Left lung (tissue), 10 donors: ENCODE measurements around the gene ATRNL1. TPM values are rescaled to one million over a fixed set of nuclear protein-coding genes. Genes with fewer than 3 reads are reported as not detected.
"Not testable (repeated sequence)": the region's sequence is repeated elsewhere in the genome, so short reads cannot be mapped to it uniquely, and the experiment has no call there.

Experiments
- ATAC-seq: fragments of 200-7000 bp; cut with Tn5 transposase; one replicate; pipeline ENCODE4 v1.9.1; 2020; ENCODE audit warnings: moderate library complexity
- DNase-seq, 4 donors: peaks; one replicate each; pipeline ENCODE4 v3.0.0-alpha.2; 2013 to 2020
- H3K27ac ChIP-seq, 2 donors: fragments of 200-600 bp; sonication (generic) in 1 of 2; one replicate each; pipeline versions ENCODE4 v1.5.0 to v1.8.0; 2020 to 2021
- H3K27me3 ChIP-seq, 2 donors: fragments of 200-600 bp; sonication (generic) in 1 of 2; one replicate each; pipeline versions ENCODE4 v1.5.0 to v1.8.0; 2020 to 2021
- H3K36me3 ChIP-seq, 2 donors: fragments of 200-600 bp; sonication (generic) in 1 of 2; one replicate each; pipeline versions ENCODE4 v1.5.0 to v1.8.0; 2020 to 2021
- H3K4me1 ChIP-seq, 2 donors: fragments of 200-600 bp; one replicate each; pipeline ENCODE4 v1.8.0; 2021
- H3K4me3 ChIP-seq, 2 donors: fragments of 200-600 bp; sonication (generic) in 1 of 2; one replicate each; pipeline versions ENCODE4 v1.5.0 to v1.8.0; 2020 to 2021; ENCODE audit warnings: mild to moderate bottlenecking in 1 of 2
- H3K9me3 ChIP-seq, 2 donors: fragments of 200-600 bp; sonication (generic) in 1 of 2; one replicate each; pipeline versions ENCODE4 v1.5.0 to v1.8.0; 2020 to 2021
- CTCF ChIP-seq, 2 donors: fragments of 200-600 bp; sonication (generic) in 1 of 2; IDR thresholded peaks; one replicate each; pipeline versions ENCODE4 v1.5.0 to v1.8.0; 2021; ENCODE audit warnings: antibody characterized with exemption in 2 of 2
- intact Hi-C, 2 donors: fragments of 100-400 bp; cut with DNase I; formaldehyde crosslinking; loops; one replicate each; pipeline versions ENCODE4 v1.11.2 to v1.14.2; 2022
- polyA plus RNA-seq, 6 donors: library from polyadenylated mRNA; unstranded; fragments of 120-200 nt; gene quantifications; one replicate each; pipeline ENCODE4 v1.2.1, GENCODE V29; 2013; ENCODE audit not compliant: insufficient read length in 6 of 6
- total RNA-seq, 2 donors: library from RNA; stranded (reverse); fragmentation: NEBNext Ultra II Directional; extraction: Animal tissue kit (Norgen Biotek cat#: 25700); gene quantifications; one replicate each; pipeline ENCODE4 v1.2.1, GENCODE V29; 2021
- donor health status: DM: no; HTN: yes; CAD: no.
- donor health status: DM: no; HTN: no; CAD: no.

The ATRNL1 gene
- total and polyA plus RNA-seq, 8 donors: 0.26 to 6.7 (median 5.1) TPM

GRCh38 chr10:115814542-115814941, 721.4 kb downstream of the ATRNL1 start:
- no peaks in the 10 kb centered on the region for H3K36me3 ChIP-seq
- ATAC-seq (no peak), DNase-seq (no peak)
- no peaks in the 10 kb centered on the region for H3K27me3 ChIP-seq
- no peak overlapping the region for H3K4me3 ChIP-seq
- intact Hi-C loops: no loop called here
- peaks cover 0 to 10% of the 10 kb centered on the region in 2 donors for H3K9me3 ChIP-seq
- no peak overlapping the region for H3K27ac ChIP-seq
- TF ChIP-seq CTCF (IDR thresholded peaks at IDR 0.05): no peak
- H3K4me1 ChIP-seq: no peaks in the 10 kb centered on the region

- H3K4me1 ChIP-seq: no peaks in the 10 kb centered on the region
- H3K9me3 ChIP-seq: peaks cover 0 to 6% of the 10 kb centered on the region in 2 donors
- H3K36me3 ChIP-seq: no peaks in the 10 kb centered on the region
- H3K27me3 ChIP-seq: no peaks in the 10 kb centered on the region
- H3K27ac ChIP-seq: no peak overlapping the region
- no peak overlapping the region for H3K4me3 ChIP-seq
- intact Hi-C loops: no loop called here
- ATAC-seq (no peak), DNase-seq (peak in 1 of 4 donors; percentile 30)
- no peak for TF ChIP-seq CTCF (IDR thresholded peaks at IDR 0.05)
These were observed 724.8 kb downstream of the ATRNL1 start for GRCh38 chr10:115818012-115818411.

GRCh38 chr10:115826396-115826795, 733.2 kb downstream of the ATRNL1 start:
- H3K27me3 ChIP-seq: no peaks in the 10 kb centered on the region
- no peak overlapping the region for H3K4me3 ChIP-seq
- intact Hi-C loops: no loop called here
- DNase-seq (no peak), ATAC-seq (no peak)
- no peak overlapping the region for H3K27ac ChIP-seq
- H3K4me1 ChIP-seq: no peaks in the 10 kb centered on the region
- TF ChIP-seq CTCF (IDR thresholded peaks at IDR 0.05): no peak
- no peaks in the 10 kb centered on the region for H3K36me3 ChIP-seq
- peaks cover 0 to 11% of the 10 kb centered on the region in 2 donors for H3K9me3 ChIP-seq

- no peak for TF ChIP-seq CTCF (IDR thresholded peaks at IDR 0.05)
- Histone ChIP-seq H3K27ac (no peak overlapping the region), H3K9me3 (peaks cover 0 to 11% of the 10 kb centered on the region in 2 donors), H3K27me3 (no peaks in the 10 kb centered on the region), H3K4me3 (no peak overlapping the region), H3K36me3 (no peaks in the 10 kb centered on the region), H3K4me1 (no peaks in the 10 kb centered on the region)
- peak; percentile 57 for ATAC-seq
- intact Hi-C loops: no loop called here
- DNase-seq: peak in 2 of 4 donors; percentile 82 to 85
These were observed 734.3 kb downstream of the ATRNL1 start for GRCh38 chr10:115827231-115828009.

GRCh38 chr10:115828182-115828581, 735.0 kb downstream of the ATRNL1 start:
- H3K4me3 ChIP-seq, H3K27me3 ChIP-seq, H3K9me3 ChIP-seq, H3K27ac ChIP-seq, intact Hi-C loops, H3K36me3 ChIP-seq, ATAC-seq, H3K4me1 ChIP-seq: not testable (repeated sequence)
- peak in 1 of 4 donors; percentile 56 for DNase-seq
